Mammary epithelial cell (primary cell): Measurements from ENCODE around the gene SDR9C7.

Experiments
- EZH2 ChIP-seq: IDR thresholded peaks from 2 replicates; pipeline ENCODE4 v1.6.1; 2012; ENCODE audit warnings: low read length, inconsistent platforms, borderline replicate concordance
- TF ChIP-seq, protein P1 (sequence below), 2 donors: IDR thresholded peaks in 1 of 2; conservative IDR thresholded peaks in 1 of 2; 2 replicates each; pipeline ENCODE4 v1.5.1; 2011 to 2012; ENCODE audit warnings: inconsistent platforms in 2 of 2, low read length in 2 of 2, mild to moderate bottlenecking in 2 of 2, control low read depth in 1 of 2, low read depth in 1 of 2; ENCODE audit not compliant: insufficient read depth in 1 of 2; ENCODE audit errors: extremely low read depth in 1 of 2

DNA sequence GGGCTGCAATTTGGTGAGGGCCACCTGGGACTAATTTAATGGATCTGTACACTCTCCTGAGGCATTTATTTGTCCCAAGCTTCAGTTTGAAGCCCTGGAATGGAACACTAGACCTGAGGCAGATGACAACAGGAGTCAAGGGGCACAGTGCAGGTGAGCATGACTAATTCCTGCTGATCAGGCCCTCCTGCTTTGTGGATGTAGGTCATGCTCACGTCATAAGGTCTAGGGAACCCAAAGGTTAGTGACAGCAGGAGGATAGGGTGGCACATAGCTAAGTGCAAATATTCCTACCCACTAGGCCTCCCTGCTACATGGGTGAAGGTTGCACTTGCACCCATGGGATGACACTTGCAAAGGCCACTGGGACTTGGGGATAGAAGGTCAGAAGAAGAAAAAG lies 30.8 kb downstream of the SDR9C7 start:
- TF ChIP-seq, protein P1, sequence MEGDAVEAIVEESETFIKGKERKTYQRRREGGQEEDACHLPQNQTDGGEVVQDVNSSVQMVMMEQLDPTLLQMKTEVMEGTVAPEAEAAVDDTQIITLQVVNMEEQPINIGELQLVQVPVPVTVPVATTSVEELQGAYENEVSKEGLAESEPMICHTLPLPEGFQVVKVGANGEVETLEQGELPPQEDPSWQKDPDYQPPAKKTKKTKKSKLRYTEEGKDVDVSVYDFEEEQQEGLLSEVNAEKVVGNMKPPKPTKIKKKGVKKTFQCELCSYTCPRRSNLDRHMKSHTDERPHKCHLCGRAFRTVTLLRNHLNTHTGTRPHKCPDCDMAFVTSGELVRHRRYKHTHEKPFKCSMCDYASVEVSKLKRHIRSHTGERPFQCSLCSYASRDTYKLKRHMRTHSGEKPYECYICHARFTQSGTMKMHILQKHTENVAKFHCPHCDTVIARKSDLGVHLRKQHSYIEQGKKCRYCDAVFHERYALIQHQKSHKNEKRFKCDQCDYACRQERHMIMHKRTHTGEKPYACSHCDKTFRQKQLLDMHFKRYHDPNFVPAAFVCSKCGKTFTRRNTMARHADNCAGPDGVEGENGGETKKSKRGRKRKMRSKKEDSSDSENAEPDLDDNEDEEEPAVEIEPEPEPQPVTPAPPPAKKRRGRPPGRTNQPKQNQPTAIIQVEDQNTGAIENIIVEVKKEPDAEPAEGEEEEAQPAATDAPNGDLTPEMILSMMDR (conservative IDR thresholded peaks at IDR 0.05 in 1 of 2, IDR thresholded peaks at IDR 0.05 in 1 of 2; ENCODE audit: extremely low read depth in 1 of 2, insufficient read depth in 1 of 2, low read depth in 1 of 2, low read length in 2 of 2) = no peak
- TF ChIP-seq EZH2 = no peak
